Ovary (tissue), 9 donors: ENCODE results near the gene SLIT3. TPM values are rescaled to one million over a fixed set of nuclear protein-coding genes. Genes with fewer than 3 reads are reported as not detected.

Source experiments
- DNase-seq, 5 donors: peaks; one replicate each; pipeline ENCODE4 v3.0.0-alpha.2; 2019 to 2020
- H3K27ac ChIP-seq, 2 donors: fragments of 200-600 bp; one replicate each; pipeline versions ENCODE4 v1.5.1 to v1.8.0; 2019 to 2022
- H3K27me3 ChIP-seq: fragments of 200-600 bp; one replicate; pipeline ENCODE4 v1.8.0; 2022
- H3K36me3 ChIP-seq: fragments of 200-600 bp; sonication (generic); one replicate; pipeline ENCODE4 v1.5.1; 2019
- H3K4me1 ChIP-seq: one replicate; pipeline ENCODE4 v1.8.1; 2013; ENCODE audit warnings: mild to moderate bottlenecking, moderate library complexity; ENCODE audit not compliant: insufficient read depth
- H3K4me3 ChIP-seq: fragments of 200-600 bp; sonication (generic); one replicate; pipeline ENCODE4 v1.5.1; 2017
- H3K9me3 ChIP-seq, 2 donors: fragments of 200-600 bp in 1 of 2; sonication (generic) in 1 of 2; one replicate each; pipeline versions ENCODE4 v1.5.1 to v1.8.1; 2013 to 2019; ENCODE audit warnings: mild to moderate bottlenecking in 1 of 2, moderate library complexity in 1 of 2
- CTCF ChIP-seq, 3 donors: fragments of 450-650 bp in 2 of 3; fragments of 200-600 bp in 1 of 3; IDR thresholded peaks; one replicate each; pipeline versions ENCODE4 v1.5.1 to v1.8.0; 2016 to 2022; ENCODE audit warnings: antibody characterized with exemption in 3 of 3, mild to moderate bottlenecking in 1 of 3
- EP300 ChIP-seq: sonication (generic); formaldehyde crosslinking; IDR thresholded peaks from one replicate; pipeline ENCODE4 v1.6.1; 2017; ENCODE audit warnings: antibody characterized with exemption
- POLR2A ChIP-seq: fragments of 450-650 bp; IDR thresholded peaks from one replicate; pipeline ENCODE4 v1.6.1; 2017; ENCODE audit warnings: antibody characterized with exemption, mild to moderate bottlenecking, moderate library complexity
- WGBS, 3 donors: extraction: QIAGEN DNeasy Blood & Tissue Kit in 1 of 3; methylation state at CpG; one replicate each; pipeline versions ENCODE4 v1.1.5 to v1.1.7; 2013 to 2017; 5-methylcytosine and 5-hydroxymethylcytosine counted together
- intact Hi-C, 4 donors: fragments of 100-400 bp; cut with DNase I; formaldehyde crosslinking; loops; one replicate each; pipeline versions ENCODE4 v1.11.0 to v1.15.1; 2022 to 2023
- polyA plus RNA-seq, 2 donors: library from polyadenylated mRNA; stranded (reverse); fragments of 200-250 nt in 1 of 2; fragments of 350-450 nt in 1 of 2; fragmentation: Illumina TruSeq in 1 of 2; extraction: RNeasy Lipid Tissue Mini Kit (QIAGEN cat#74804) in 1 of 2; gene quantifications; one replicate each; pipeline ENCODE4 v1.2.3, GENCODE V29; 2013 to 2014
- total RNA-seq, 7 donors: library from RNA; depleted of rRNA in 2 of 7; stranded (reverse); fragments of >200 nt in 2 of 7; fragmentation: NEBNext Ultra II Directional in 3 of 7; extraction: Animal tissue kit (Norgen Biotek cat#: 25700) in 3 of 7; gene quantifications; one replicate each; pipeline versions ENCODE4 v1.1.0 to v1.2.4, GENCODE V29; 2016 to 2023
- donor health status: DM: no; HTN: no; CAD: no; lungs with moderate emphysema.
- donor health status: DM: no; HTN: no; CAD: no.
- donor health status: Bipolar disorder and iron deficiency.
- donor health status: DM: yes; HTN: yes; CAD: no.
- donor health status: DM: no; HTN: no; CAD: no.
- donor health status: DM: yes; HTN: yes; CAD: no.

The SLIT3 gene
- total and polyA plus RNA-seq, 9 donors, result 10.3 to 106 (median 24.4) TPM

- Histone ChIP-seq H3K9me3 (no peaks in the 10 kb centered on the region), H3K27ac (no peak overlapping the region), H3K27me3 (no peaks in the 10 kb centered on the region), H3K36me3 (no peaks in the 10 kb centered on the region), H3K4me1 (no peaks in the 10 kb centered on the region), H3K4me3 (no peak overlapping the region)
- intact Hi-C loops, result no loop called here
- DNase-seq, result no peak
- no peak for TF ChIP-seq POLR2A
- no peak for TF ChIP-seq CTCF (IDR thresholded peaks at IDR 0.05)
- no peak for TF ChIP-seq EP300
- WGBS, 3 donors, result 81 to 86% (median 81%) methylated on average over 12 of the region's 12 CpGs
Measured at GRCh38 chr5:169098331-169099121, 202.4 kb downstream of the SLIT3 start.

- TF ChIP-seq CTCF (IDR thresholded peaks at IDR 0.05) (no peak), EP300 (no peak), POLR2A (no peak)
- Histone ChIP-seq H3K36me3 (no peaks in the 10 kb centered on the region), H3K27me3 (no peaks in the 10 kb centered on the region), H3K4me1 (no peaks in the 10 kb centered on the region), H3K9me3 (no peaks in the 10 kb centered on the region), H3K27ac (no peak overlapping the region), H3K4me3 (no peak overlapping the region)
- intact Hi-C loops, result no loop called here
- no peak for DNase-seq
- 63 to 68% (median 65%) methylated on average over 10 of the region's 10 CpGs for WGBS, 3 donors
Measured at GRCh38 chr5:169097374-169098326, 203.3 kb downstream of the SLIT3 start.

- 61 to 66% (median 63%) methylated on average over 1 of the region's 1 CpG for WGBS, 3 donors
Measured at GRCh38 chr5:169095976-169096375, 205.0 kb downstream of the SLIT3 start.

More at GRCh38 chr5:169095976-169096375, 205.0 kb downstream of the SLIT3 start:
- TF ChIP-seq EP300 (no peak), CTCF (IDR thresholded peaks at IDR 0.05) (no peak), POLR2A (no peak)
- no peak for DNase-seq
- Histone ChIP-seq H3K4me3 (no peak overlapping the region), H3K36me3 (no peaks in the 10 kb centered on the region), H3K4me1 (no peaks in the 10 kb centered on the region), H3K27me3 (no peaks in the 10 kb centered on the region), H3K9me3 (no peaks in the 10 kb centered on the region), H3K27ac (no peak overlapping the region)
- intact Hi-C loops, result no loop called here
